Thoracic aorta (tissue), 2 donors: ENCODE data around the gene RBM33. TPM values are rescaled to one million over a fixed set of nuclear protein-coding genes. Genes with fewer than 3 reads are reported as not detected.

Experiments used
- ATAC-seq: fragments of 150-250 bp; one replicate; pipeline ENCODE4 v1.8.0; 2017; ENCODE audit warnings: low read depth; ENCODE audit not compliant: insufficient number of reproducible peaks, low FRiP score
- DNase-seq: peaks from one replicate; pipeline ENCODE4 v3.0.0-alpha.2; 2020; ENCODE audit warnings: low spot score
- H3K27ac ChIP-seq, 2 donors: fragments of 200-600 bp; sonication (generic); 1 replicate in 1 of 2; 2 replicates in 1 of 2; pipeline ENCODE4 v1.5.1; 2016; ENCODE audit warnings: mild to moderate bottlenecking in 2 of 2, moderate library complexity in 2 of 2
- H3K27me3 ChIP-seq: fragments of 200-600 bp; sonication (generic); replicated peaks from 2 replicates; pipeline ENCODE4 v1.6.0; 2016; ENCODE audit warnings: mild to moderate bottlenecking; ENCODE audit not compliant: insufficient read depth
- H3K36me3 ChIP-seq: fragments of 200-600 bp; sonication (generic); one replicate; pipeline ENCODE4 v1.5.1; 2016
- H3K4me1 ChIP-seq, 2 donors: fragments of 200-600 bp; sonication (generic); 1 replicate in 1 of 2; 2 replicates in 1 of 2; pipeline versions ENCODE4 v1.5.1 to v1.6.0; 2016; ENCODE audit warnings: low read depth in 2 of 2, mild to moderate bottlenecking in 1 of 2; ENCODE audit not compliant: control insufficient read depth in 1 of 2
- H3K4me3 ChIP-seq: fragments of 200-600 bp; sonication (generic); 2 replicates; pipeline ENCODE4 v1.5.1; 2016; ENCODE audit warnings: mild to moderate bottlenecking
- H3K9me3 ChIP-seq: fragments of 200-600 bp; sonication (generic); 2 replicates; pipeline ENCODE4 v1.5.1; 2016
- total RNA-seq, 2 donors: library from RNA; depleted of rRNA; stranded (reverse); fragments of >200 nt; gene quantifications; one replicate each; pipeline versions ENCODE4 v1.1.0 to v1.2.3, GENCODE V29; 2016
- TF ChIP-seq, protein P1 (sequence below): fragments of 200-600 bp; sonication (generic); IDR thresholded peaks from one replicate; pipeline ENCODE4 v1.5.1; 2019; ENCODE audit warnings: antibody characterized with exemption

The RBM33 gene
- total RNA-seq, 2 donors from 2014 or later = 64.6 to 80.3 TPM

DNA sequence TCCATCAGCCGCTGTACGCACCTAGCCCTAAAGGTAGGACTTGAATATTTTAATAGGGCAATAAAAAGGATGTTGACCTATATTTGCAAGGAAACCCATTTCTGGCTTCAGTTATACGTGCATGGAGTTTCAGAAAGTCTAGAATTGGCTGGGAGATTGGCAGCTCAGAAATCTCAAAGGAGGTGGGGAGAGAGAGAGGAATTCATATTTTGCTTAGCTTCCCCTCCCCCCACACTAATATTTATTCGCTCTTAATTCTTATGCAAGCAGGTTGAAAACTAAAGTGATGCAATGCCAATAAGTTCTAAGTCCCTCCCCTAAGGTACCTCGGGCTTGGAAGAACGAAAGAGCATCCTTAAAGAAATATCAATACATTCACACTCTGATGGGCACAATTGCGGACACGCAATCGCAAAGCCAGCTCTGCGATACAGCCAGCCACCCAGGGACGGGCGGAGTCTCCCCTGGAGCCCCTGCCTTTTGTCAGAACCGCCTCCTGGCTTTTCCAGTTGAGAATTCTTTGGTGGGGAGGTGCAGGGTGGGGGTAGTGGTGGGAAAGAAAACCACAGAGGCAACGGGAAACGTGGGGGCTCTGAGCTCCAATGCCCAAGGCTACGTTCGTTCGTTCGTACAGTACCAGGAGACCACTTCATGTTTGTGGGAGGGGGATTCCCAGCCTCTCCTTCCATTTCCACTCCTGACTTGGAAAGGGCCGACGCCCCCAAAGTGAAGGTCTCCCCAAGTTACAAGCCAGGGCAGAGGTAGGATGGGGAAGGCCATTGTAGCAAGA lies 166.5 kb downstream of the RBM33 start:
- DNase-seq (no peak), ATAC-seq (no peak)
- no peaks in the 10 kb centered on the region for H3K36me3 ChIP-seq
- TF ChIP-seq, protein P1, sequence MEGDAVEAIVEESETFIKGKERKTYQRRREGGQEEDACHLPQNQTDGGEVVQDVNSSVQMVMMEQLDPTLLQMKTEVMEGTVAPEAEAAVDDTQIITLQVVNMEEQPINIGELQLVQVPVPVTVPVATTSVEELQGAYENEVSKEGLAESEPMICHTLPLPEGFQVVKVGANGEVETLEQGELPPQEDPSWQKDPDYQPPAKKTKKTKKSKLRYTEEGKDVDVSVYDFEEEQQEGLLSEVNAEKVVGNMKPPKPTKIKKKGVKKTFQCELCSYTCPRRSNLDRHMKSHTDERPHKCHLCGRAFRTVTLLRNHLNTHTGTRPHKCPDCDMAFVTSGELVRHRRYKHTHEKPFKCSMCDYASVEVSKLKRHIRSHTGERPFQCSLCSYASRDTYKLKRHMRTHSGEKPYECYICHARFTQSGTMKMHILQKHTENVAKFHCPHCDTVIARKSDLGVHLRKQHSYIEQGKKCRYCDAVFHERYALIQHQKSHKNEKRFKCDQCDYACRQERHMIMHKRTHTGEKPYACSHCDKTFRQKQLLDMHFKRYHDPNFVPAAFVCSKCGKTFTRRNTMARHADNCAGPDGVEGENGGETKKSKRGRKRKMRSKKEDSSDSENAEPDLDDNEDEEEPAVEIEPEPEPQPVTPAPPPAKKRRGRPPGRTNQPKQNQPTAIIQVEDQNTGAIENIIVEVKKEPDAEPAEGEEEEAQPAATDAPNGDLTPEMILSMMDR = no peak
- H3K4me3 ChIP-seq = no peak overlapping the region
- no peaks in the 10 kb centered on the region for H3K9me3 ChIP-seq
- peaks cover 7 to 24% of the 10 kb centered on the region in 2 donors for H3K4me1 ChIP-seq
- H3K27ac ChIP-seq = no peak overlapping the region
- H3K27me3 ChIP-seq = peaks cover 6% of the 10 kb centered on the region

DNA sequence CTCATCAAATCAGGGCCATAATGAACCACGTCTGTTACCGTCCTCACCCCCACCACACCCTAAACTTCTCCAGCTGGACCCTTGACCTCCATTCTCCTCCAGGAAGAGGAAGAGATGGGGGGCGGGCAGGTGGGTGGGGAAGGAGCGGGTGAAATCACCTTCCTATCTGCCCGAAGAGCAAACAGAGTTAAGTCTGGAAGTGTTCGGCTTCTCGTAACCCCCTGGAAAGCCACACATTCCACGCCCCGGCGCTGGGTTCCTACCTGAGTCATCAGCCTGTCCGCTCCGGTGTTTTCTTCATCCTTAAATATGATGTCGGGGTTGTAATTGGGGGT lies 167.1 kb downstream of the RBM33 start:
- H3K36me3 ChIP-seq = no peaks in the 10 kb centered on the region
- DNase-seq = no peak

DNA sequence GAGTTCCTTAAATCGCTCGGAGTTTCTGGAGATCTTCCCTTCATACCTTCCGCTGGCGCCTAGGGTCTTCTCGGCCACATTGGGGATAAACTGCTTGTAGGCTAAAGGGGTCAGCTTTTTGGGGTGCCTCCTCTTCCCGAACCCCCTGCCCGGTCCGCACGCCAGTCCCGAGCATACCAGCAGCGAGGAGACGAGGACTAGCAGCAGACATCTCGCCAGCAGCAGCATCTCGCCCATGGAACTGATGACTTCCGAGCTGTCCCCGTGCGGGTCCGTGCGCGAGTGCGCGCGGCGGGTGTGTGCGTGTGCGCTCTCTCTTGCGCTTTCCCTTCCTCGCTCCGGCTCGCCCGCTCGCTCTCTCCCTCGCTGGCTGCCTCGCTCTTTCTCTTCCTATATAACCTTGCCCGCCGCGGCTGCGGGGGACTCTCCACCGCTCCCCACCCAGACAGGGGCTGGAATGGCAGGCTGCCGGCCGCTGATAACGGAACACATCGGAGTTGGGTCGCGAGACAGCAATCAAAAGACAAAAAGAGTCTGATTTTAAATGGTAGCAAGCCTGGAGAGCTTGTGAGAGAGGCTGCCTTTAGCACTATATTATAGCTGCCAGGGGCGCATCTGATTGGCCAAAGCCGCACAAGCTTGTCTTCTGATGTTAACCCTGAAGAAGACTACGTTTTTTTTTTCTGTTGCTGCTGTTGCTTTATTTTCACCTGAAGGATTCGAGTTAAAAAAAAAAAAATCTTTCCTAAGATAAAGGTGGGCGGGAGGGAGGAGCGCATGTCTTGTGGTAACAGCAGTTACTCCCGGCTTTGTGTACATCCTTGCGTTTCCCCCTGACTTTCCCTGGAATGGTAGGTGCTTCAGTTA lies 167.7 kb downstream of the RBM33 start, which contains the start of gene SHH:
Gene SHH (minus strand): TSS at position 569 of the 867 bp plus-strand sequence. CDS start 341 bp downstream, at position 228.
- Histone ChIP-seq H3K27me3 (peaks cover 6% of the 10 kb centered on the region), H3K36me3 (no peaks in the 10 kb centered on the region), H3K4me3 (no peak within 1 kb of the TSS), H3K27ac (no peak within 1 kb of the TSS), H3K4me1 (peaks cover 6 to 22% of the 10 kb centered on the region in 2 donors), H3K9me3 (no peaks in the 10 kb centered on the region)
- TF ChIP-seq, protein P1 = no peak
- no peak for DNase-seq
- no peak for ATAC-seq

More for the DNA sequence above, 167.1 kb downstream of the RBM33 start:
- Histone ChIP-seq H3K27ac (no peak overlapping the region), H3K9me3 (no peaks in the 10 kb centered on the region), H3K4me3 (no peak overlapping the region), H3K27me3 (peaks cover 6% of the 10 kb centered on the region), H3K4me1 (peaks cover 6 to 22% of the 10 kb centered on the region in 2 donors)
- TF ChIP-seq, protein P1 = no peak
- no peak for ATAC-seq

DNA sequence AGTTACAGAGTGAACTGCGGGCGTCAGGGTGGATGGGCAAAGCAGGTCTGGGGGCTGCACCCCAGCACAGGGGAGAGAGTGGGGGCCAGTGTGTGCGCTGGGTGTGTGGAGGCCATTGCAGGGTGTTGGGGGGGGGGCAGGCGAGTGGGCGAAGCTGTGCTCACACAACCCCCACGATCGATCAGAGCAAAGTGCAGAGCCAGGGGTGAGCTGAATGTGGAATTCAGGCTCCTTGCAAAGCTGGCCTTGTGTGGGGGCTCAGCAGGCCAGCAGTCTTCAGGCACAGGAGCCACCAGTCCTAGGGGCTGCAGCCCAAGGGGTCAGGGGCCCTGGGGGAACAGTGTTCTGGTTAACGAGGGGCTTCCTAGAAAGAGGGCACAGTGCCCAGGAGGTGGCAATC lies 168.7 kb downstream of the RBM33 start:
- TF ChIP-seq, protein P1 = no peak
- DNase-seq (no peak), ATAC-seq (no peak)
- Histone ChIP-seq H3K4me1 (peaks cover 6 to 22% of the 10 kb centered on the region in 2 donors), H3K36me3 (no peaks in the 10 kb centered on the region), H3K4me3 (no peak overlapping the region), H3K27ac (no peak overlapping the region), H3K9me3 (no peaks in the 10 kb centered on the region), H3K27me3 (peaks cover 6% of the 10 kb centered on the region)
